HG02610 (cell line): Measurements from ENCODE around the gene THBS1.

ENCODE experiments used
- ATAC-seq: cut with Tn5 transposase; IDR thresholded peaks from one replicate; pipeline ENCODE4 v1.9.1; 2021; ENCODE audit warnings: mild to moderate bottlenecking, moderate library complexity; ENCODE audit not compliant: unreplicated experiment

The THBS1 gene

DNA sequence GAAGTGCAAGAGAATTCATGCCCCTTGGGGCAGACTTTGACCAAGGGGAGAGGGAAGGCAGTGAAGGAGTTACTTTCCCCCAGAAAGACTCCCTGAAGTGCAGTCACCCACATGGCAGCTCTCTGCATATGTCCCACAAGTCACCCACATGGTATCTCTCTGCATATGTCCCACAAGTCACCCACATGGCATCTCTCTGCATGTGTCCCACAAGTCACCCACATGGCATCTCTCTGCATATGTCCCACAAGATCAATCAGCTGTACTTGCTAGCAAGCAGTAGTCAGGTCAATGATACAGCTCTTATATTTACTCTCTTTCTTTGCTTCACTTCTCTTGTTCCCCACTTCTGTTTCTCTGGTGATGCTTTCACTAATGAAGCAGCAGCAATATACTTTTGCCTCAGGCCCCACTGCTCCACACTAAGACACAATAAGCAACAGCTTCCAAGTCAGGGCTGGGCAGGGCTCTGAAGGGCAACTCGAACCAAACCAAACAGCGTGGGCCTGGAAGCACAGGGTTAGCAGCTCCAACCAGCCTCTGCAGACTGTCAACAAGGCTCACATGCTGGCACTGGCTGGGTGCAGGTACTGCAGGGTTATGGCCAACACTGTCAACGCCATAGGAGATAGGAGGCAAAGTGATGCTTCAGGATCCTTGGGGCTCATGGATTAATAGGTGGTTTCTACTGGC lies 46.7 kb downstream of the THBS1 start:
- ATAC-seq, result no peak

DNA sequence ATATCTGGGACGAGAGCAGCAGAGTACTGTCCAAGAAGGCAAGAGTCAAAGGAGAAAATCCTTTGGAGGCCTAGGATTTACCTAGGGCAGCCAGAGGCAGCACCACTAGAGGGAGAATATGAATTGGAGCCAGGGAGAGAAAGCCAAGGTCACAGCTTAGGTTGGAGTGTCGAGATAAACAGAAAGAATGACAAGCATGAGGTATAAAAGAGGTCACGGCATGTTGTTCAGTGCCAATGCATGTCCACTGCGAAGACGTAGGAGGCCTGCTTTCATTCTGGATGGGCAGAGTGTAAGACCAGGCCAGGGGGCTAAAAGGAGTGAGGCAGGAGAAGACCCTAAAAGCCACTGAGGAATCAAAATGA lies 47.2 kb downstream of the THBS1 start:
- ATAC-seq, result no peak

DNA sequence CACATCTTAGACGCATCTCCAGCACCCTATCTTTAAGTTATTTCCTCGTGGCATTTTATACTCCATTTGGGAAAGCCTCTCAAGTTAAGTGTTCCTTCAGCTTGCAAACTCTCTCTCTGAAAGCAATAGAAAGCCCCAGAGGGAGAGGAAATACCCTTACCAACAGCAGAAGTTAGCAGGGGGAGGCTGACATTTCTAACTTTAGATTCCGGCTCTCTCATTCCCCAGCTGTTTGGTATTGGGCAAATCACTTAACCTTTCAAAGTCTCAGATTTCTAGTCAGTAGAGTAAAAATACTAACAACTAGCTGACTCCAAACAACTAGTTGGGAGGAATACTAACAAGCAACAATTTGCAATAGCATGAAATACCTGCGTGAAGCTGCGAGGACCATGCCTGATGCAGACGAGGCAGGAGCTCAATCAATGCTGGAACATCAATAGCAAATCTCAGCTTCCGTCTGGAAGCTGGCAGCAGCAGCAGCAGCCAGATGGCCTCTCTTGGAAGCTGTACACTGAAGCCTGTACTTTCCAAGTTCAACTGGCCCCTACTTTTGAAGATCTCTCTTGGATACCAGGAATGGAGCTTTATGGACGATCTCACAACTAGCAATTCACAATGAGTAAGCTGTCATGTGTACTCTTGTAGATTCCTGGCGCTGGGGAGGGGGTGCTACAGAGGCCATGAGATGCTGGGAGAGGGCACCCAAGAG lies 47.8 kb downstream of the THBS1 start:
- no peak for ATAC-seq

DNA sequence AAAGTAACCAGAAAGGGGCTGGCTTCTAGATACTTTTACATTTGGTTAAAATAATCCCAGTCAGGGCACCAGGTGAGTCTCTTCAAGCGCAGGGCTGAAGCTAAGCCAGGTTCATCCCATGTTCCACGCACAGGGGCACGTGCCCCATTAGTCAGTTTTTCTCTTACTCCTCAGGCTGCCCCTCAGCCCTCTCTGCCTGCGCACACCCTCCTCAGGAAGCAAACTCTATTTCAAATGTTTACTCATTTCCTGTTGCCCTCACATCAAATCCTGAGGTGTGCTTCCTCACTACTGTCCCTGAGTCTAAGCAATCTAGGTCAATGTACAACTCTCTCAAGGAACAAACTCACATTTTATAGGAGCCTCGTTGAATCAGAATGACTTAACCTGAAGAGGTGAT lies 48.5 kb downstream of the THBS1 start:
- no peak for ATAC-seq

DNA sequence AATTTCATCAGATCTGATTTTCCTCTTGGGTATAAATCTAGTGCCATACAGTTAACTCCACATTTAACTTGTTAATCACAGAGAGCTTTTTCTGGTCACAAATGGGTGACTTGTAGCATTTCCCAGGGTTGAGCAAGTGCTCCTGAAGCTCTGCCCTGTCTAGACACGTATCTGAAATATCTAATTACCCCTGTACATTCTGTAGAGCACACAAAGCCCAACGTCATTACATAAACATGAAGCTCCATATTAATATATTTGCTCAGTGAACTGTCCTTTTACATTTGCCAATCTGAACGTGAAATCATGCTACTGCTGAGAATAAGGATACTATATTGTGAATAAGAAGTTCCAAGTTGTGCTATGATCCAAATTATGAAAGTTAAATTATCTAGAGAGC lies 49.0 kb downstream of the THBS1 start:
- no peak for ATAC-seq

DNA sequence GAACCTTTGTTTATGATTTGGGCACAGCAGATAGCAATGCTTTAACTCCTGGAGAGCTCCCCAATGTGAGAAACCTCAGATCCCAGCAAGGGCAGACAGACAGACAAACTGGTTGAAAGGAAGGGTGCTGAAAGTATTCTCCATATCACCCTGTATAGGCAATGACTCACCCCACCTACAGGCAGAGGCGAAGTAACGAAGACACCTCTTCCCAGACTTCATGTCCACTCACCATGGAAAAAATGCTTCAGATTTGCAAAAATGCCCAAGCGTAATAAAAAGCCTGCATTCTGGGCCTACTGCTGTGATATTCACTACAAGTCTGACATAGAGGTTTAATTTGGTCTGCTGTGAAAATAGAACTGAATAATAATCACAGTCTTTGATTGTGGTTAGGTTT lies 50.5 kb downstream of the THBS1 start:
- no peak for ATAC-seq

DNA sequence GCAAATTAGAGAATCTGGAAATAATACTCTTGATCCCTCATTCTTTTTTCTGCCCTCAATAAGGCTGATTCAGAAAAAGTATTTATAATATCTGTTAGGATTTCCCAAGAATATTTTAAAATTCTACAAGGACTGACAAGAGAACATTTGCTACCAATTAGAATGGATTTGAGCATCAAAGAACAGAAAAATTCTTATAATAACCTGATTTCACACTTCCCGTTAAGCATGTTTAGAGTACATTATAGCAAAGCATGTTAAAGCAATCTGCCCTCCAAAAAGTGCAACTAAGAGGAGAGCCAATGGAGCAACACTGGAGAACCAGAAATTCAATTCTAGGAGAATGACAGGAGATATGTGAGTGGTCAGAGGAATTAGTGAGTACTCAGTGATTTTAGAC lies 57.2 kb downstream of the THBS1 start:
- no peak for ATAC-seq

DNA sequence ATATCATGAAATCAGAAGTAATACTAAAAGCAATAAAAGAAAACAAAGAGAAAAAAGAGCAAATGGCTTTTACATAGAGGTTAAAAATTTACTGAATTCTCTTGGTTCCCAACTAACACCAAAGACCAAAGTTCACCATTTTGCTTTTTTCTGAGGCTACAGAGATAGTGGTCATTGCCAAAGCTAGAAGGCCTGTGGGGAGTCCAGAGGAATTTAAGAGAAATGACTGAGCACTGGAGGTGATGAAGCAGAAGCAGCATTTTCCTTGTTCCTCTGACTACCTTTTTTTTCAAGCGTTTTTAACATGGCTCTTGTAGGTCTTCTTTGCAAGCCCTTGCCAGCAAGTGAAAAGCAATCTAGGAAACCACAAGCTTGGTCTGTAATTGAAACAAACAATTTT lies 58.2 kb downstream of the THBS1 start:
- no peak for ATAC-seq

DNA sequence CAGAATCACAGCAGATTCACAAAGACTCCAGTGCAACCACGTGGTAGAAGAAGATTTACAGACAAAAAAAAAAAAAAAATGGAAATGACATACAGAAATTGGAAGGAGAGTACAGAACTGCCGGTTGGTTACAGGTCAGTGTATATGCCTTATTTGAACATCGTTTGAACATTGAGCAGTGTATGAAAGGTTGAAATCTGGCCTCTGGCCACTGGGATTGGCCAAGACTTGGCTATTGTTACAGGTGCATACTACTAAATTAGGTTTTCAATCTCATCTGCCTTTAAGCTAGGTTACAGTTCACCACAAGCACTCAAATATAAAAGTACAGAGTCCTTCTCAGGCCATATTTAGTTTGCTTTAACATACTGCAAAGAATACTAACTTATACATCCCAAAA lies 59.8 kb downstream of the THBS1 start:
- no peak for ATAC-seq

DNA sequence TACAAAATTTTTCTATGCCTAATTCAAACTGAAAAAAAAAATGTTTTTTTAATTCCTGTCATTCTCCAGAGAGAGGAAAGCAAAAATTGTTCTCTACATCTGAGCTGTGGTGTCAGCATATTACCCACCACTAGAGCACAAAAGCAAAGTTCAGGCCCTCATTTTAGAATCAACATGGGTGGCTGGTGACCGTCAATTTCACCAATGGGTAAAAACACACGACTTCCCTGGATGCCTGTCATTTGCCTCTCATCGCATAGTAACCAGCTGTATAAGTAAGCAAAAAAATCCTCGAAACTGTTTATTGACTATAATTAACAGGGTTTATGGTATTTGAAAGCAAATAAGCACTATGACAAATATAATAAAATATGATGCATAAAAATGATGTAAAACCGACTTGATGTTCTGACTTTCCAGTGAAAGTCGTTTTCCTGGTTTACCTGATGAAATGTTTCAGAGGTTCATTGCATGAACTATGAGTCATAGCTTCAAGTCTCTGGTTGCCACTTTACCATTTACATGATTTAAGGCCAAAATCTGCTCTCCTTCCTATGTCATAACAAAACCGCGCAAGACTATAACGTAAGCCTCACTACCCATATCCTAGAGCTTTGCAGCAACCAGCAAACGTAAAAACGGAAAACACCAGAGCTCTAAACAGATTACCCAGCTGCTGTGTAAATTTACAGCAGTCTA lies 60.5 kb downstream of the THBS1 start:
- ATAC-seq, result no peak

DNA sequence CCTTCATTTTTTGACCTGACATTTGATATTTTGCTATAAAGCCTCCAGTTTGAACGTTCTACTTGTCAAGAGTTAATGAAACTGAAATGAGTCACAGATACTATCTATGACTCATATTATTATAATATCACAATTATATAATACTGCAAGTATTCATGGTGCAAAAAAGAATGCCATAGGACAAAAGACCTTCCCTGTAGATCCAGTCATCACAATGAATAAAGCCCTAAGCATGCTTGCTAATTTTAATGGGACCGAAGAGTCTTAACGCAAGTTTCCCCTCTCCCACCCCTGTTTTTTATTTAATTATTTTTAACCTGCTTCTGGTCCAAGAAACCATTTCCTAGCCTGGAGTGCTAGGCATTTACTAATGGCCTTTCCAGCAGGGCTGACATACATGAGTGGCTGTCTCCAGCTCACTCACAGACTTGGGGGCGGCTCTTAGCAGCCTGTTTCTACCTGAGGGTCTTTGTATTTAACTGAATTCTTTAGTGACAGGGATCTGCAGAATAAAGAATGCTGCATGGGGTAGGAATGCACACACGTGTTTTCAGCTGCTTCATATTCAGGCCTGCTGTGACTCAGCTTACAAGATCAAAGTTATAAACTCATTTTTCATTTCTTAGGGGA lies 61.2 kb downstream of the THBS1 start:
- ATAC-seq, result no peak

DNA sequence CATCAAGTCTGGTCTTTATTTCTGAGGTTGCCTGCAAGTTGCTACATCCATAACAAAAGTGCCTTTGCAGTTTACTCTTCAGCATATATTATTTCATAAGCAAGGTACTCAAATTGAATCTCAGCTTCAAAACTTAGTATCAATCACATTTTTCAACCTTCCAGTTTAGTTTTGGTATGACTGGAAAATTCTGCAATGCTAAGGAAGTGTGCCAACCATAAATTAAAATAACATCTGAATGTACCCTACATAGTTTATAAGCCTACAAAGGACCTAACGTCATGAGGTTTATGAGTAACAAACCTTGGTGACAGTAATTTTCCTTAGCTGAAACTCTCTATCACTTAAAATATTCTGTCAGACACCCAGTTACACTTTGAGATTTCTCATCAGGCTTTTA lies 62.8 kb downstream of the THBS1 start:
- no peak for ATAC-seq

DNA sequence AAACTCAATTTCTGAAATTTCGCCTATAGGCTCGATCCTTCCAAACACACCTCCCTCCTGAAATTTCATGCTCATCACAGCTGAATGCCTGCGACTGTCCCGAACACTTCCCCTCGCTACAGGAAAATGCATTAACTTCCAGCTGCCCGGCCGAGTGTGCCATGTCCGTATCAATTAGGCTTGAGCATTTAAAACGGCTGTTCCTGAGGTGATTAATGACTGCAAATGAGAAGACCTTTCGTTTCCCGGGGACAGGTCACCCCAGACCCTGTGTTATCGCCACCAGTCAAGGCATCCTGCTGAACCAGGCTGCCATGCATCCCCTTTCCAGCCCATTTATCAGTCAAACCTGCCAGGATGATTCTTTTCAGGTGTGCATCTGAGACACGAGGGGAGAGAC lies 63.3 kb downstream of the THBS1 start:
- no peak for ATAC-seq

DNA sequence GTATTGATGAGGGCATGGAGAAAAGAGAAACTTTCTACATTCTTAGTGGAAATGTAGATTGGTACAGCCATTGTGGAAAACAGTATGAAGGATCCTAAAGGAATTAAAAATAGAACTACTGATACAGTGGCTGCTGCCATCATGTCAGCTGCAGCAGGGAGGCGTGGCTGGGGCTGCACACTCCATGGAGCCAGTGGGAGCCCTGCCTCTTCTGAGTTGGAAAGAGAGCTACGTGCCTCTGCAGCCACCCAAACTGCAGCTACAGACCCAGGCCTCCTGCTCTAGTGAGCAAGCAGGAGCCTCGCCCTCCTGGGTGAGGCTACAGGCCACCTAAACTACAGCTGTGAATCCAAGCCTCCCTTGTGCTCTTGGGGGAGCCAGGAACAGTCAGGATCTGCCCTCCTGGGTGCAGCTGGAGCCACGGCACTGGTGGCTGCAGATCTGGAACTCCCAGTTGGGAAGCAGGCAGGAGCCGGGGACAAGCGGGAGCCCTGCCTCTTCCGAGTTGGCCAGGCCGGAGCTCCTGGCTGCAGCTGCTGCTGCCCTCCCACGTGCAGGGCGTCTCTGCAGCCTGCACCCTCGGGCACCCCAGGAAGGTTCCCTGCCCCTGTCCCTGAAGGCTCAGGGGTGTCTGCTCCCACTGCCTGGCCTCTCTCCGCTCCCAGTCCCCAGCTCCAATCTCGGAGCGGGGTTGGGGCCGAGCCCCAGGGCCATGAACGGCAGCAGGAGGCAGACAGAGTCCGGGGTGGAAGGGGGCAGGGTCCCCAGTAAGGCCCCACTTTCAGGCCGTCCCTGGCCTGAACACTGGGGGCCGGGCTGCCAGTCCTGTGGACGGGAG lies 64.5 kb downstream of the THBS1 start:
- no peak for ATAC-seq

DNA sequence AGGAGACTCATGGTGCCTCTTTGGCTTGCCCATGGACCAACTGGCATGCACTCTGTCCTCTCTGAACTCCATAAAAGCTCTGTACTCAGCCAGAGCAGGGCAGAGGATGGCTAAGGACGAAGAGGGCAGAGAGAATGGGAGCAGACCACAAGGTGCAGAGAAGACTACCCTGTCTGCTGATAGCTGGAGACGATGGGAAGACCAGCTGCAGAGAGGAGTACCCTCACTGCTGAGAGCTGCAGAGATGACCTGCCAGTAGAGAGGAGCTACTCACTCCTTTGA lies 65.0 kb downstream of the THBS1 start:
- no peak for ATAC-seq

DNA sequence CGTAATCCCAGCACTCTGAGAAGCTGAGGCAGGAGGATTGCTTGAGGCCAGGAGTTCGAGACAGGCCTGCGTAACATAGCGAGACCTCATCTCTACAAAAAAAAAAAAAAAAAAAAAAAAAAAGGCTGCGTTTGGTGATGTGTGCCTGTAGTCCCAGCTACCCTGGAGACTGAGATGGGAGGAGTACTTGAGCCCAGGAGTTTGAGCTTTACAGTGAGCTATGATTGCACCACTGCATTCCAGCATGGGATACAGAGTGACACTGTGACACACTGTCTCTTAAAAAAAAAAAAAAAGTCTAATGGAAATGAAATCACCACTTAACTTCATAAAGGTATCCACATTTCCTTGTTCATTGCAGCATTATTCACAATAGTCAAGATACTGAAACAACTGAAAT lies 65.5 kb downstream of the THBS1 start:
- ATAC-seq, result no peak
